SU-DHL-6 (cell line): Measurements from ENCODE around the gene DSCAML1.

ENCODE experiments used
- H2AFZ ChIP-seq: fragments of 200-600 bp; sonication (generic); 2 replicates; pipeline ENCODE4 v1.6.1; 2014; ENCODE audit warnings: low read depth, mild to moderate bottlenecking, moderate library complexity, mixed read lengths, antibody characterized with exemption, low read length; ENCODE audit not compliant: severe bottlenecking
- H3F3A ChIP-seq: fragments of 200-600 bp; shearing (Covaris generic); 2 replicates; pipeline ENCODE4 v1.6.0; 2016; ENCODE audit warnings: antibody characterized with exemption, mild to moderate bottlenecking; ENCODE audit not compliant: insufficient read depth
- H3K27ac ChIP-seq: fragments of 200-600 bp; sonication (generic); 2 replicates; pipeline ENCODE4 v1.5.1; 2016; ENCODE audit warnings: low read depth, mild to moderate bottlenecking, low read length, moderate library complexity, mixed read lengths
- H3K27me3 ChIP-seq: fragments of 200-600 bp; sonication (generic), shearing (Covaris generic); 2 replicates; pipeline ENCODE4 v1.6.0; 2014; ENCODE audit warnings: mild to moderate bottlenecking, low read length
- H3K36me3 ChIP-seq: fragments of 200-600 bp; sonication (generic); 2 replicates; pipeline ENCODE4 v1.6.1; 2014; ENCODE audit warnings: mild to moderate bottlenecking, low read length, mixed read lengths
- H3K4me2 ChIP-seq: fragments of 300-600, 200-600 bp; shearing (Covaris generic), sonication (generic); 2 replicates; pipeline ENCODE4 v1.6.0; 2014; ENCODE audit warnings: low read length, low read depth, mild to moderate bottlenecking; ENCODE audit not compliant: poor library complexity, severe bottlenecking
- H3K4me3 ChIP-seq: fragments of 200-600 bp; sonication (generic); 2 replicates; pipeline ENCODE4 v1.5.1; 2014; ENCODE audit warnings: antibody characterized with exemption, low read length, mild to moderate bottlenecking, mixed read lengths; ENCODE audit not compliant: insufficient read depth, poor library complexity, severe bottlenecking
- H3K79me2 ChIP-seq: fragments of 200-600 bp; sonication (generic); 2 replicates; pipeline ENCODE4 v1.6.1; 2014; ENCODE audit warnings: mild to moderate bottlenecking, low read length, moderate library complexity; ENCODE audit not compliant: insufficient read depth
- H3K9ac ChIP-seq: fragments of 200-600 bp; sonication (generic); 2 replicates; pipeline ENCODE4 v1.7.0; 2014; ENCODE audit warnings: mild to moderate bottlenecking, low read length
- H3K9me2 ChIP-seq: fragments of 200-600 bp; sonication (generic); replicated peaks from 2 replicates; pipeline ENCODE4 v1.6.1; 2014; ENCODE audit warnings: low read length; ENCODE audit not compliant: insufficient read depth
- H3K9me3 ChIP-seq: fragments of 200-600 bp; sonication (generic); 2 replicates; pipeline ENCODE4 v1.6.1; 2014; ENCODE audit warnings: low read length, mixed read lengths; ENCODE audit not compliant: insufficient read depth
- H4K20me1 ChIP-seq: fragments of 200-600 bp; sonication (generic); 2 replicates; pipeline ENCODE4 v1.6.1; 2014; ENCODE audit warnings: low read depth, mild to moderate bottlenecking, antibody characterized with exemption, low read length, moderate library complexity, mixed read lengths
- CTCF ChIP-seq: fragments of 200-600 bp; sonication (generic); IDR thresholded peaks from one replicate; pipeline ENCODE4 v1.5.1; 2017; ENCODE audit warnings: antibody characterized with exemption, mild to moderate bottlenecking, low read length, moderate library complexity; ENCODE audit not compliant: insufficient read depth, poor library complexity, severe bottlenecking
- EZH2phosphoT487 ChIP-seq: fragments of 200-600 bp; sonication (generic), shearing (Covaris generic); conservative IDR thresholded peaks from 2 replicates; pipeline ENCODE4 v1.6.1; 2018; ENCODE audit warnings: mild to moderate bottlenecking, antibody characterized with exemption, low read length, moderate library complexity, mixed read lengths

The DSCAML1 gene

GRCh38 chr11:117724621-117725020 lies 72.4 kb downstream of the DSCAML1 start:
- no peak overlapping the region for H3K9ac ChIP-seq
- no peaks in the 10 kb centered on the region for H3K79me2 ChIP-seq
- no peak for TF ChIP-seq EZH2phosphoT487
- TF ChIP-seq CTCF, result no peak
- no peak overlapping the region for H2AFZ ChIP-seq
- H3K9me2 ChIP-seq, result no peaks in the 10 kb centered on the region
- no peaks in the 10 kb centered on the region for H3K36me3 ChIP-seq
- no peaks in the 10 kb centered on the region for H3F3A ChIP-seq
- H3K27ac ChIP-seq, result no peak overlapping the region
- no peak overlapping the region for H3K4me3 ChIP-seq
- no peaks in the 10 kb centered on the region for H3K9me3 ChIP-seq
- H3K27me3 ChIP-seq, result no peaks in the 10 kb centered on the region; the same call in 1 of the 2 replicates
- H4K20me1 ChIP-seq, result no peaks in the 10 kb centered on the region
- H3K4me2 ChIP-seq, result no peak overlapping the region

- H3K9me2 ChIP-seq, result no peaks in the 10 kb centered on the region
- no peak for TF ChIP-seq EZH2phosphoT487
- TF ChIP-seq CTCF, result no peak
- no peaks in the 10 kb centered on the region for H4K20me1 ChIP-seq
- H3K4me2 ChIP-seq, result no peak overlapping the region
- H3K27ac ChIP-seq, result no peak overlapping the region
- H3K79me2 ChIP-seq, result no peaks in the 10 kb centered on the region
- no peaks in the 10 kb centered on the region for H3K36me3 ChIP-seq
- no peaks in the 10 kb centered on the region for H3F3A ChIP-seq
- H3K4me3 ChIP-seq, result no peak overlapping the region
- H3K9ac ChIP-seq, result no peak overlapping the region
- no peaks in the 10 kb centered on the region for H3K9me3 ChIP-seq
- H2AFZ ChIP-seq, result no peak overlapping the region
- H3K27me3 ChIP-seq, result no peaks in the 10 kb centered on the region; the same call in 1 of the 2 replicates
Observed at GRCh38 chr11:117724104-117724503, 72.9 kb downstream of the DSCAML1 start.

GRCh38 chr11:117723277-117724024 lies 73.6 kb downstream of the DSCAML1 start:
- Histone ChIP-seq H3K9me2 (no peaks in the 10 kb centered on the region), H3K9ac (no peak overlapping the region), H2AFZ (no peak overlapping the region), H3F3A (no peaks in the 10 kb centered on the region), H4K20me1 (no peaks in the 10 kb centered on the region), H3K4me3 (no peak overlapping the region), H3K36me3 (no peaks in the 10 kb centered on the region), H3K9me3 (no peaks in the 10 kb centered on the region), H3K27ac (no peak overlapping the region), H3K27me3 (no peaks in the 10 kb centered on the region; the same call in 1 of the 2 replicates), H3K4me2 (no peak overlapping the region), H3K79me2 (no peaks in the 10 kb centered on the region)
- TF ChIP-seq EZH2phosphoT487, result no peak
- no peak for TF ChIP-seq CTCF
